Urinary bladder (tissue), 4 donors: ENCODE data around the gene PLEKHA5. TPM values are rescaled to one million over a fixed set of nuclear protein-coding genes. Genes with fewer than 3 reads are reported as not detected.

ENCODE experiments used
- DNase-seq: peaks from one replicate; pipeline ENCODE4 v3.0.0-alpha.2; 2015; ENCODE audit errors: extremely low spot score
- H3K27ac ChIP-seq: one replicate; pipeline ENCODE4 v1.5.1; 2013; ENCODE audit warnings: low read depth, mild to moderate bottlenecking, moderate library complexity
- H3K36me3 ChIP-seq: one replicate; pipeline ENCODE4 v1.6.1; 2013; ENCODE audit warnings: mild to moderate bottlenecking, moderate library complexity; ENCODE audit not compliant: insufficient read depth
- H3K4me1 ChIP-seq: one replicate; pipeline ENCODE4 v1.6.1; 2013; ENCODE audit warnings: mild to moderate bottlenecking, moderate library complexity; ENCODE audit not compliant: insufficient read depth
- H3K4me3 ChIP-seq: one replicate; pipeline ENCODE4 v1.5.1; 2013; ENCODE audit warnings: low read depth, low read length
- WGBS: extraction: QIAGEN DNeasy Blood & Tissue Kit; methylation state at CpG from one replicate; pipeline ENCODE4 v1.1.7; 2013; 5-methylcytosine and 5-hydroxymethylcytosine counted together
- polyA plus RNA-seq: library from polyadenylated mRNA; stranded (reverse); fragments of 200-250 nt; gene quantifications from one replicate; pipeline ENCODE4 v1.2.3, GENCODE V29; 2013
- total RNA-seq: library from RNA; depleted of rRNA; stranded (reverse); fragments of >200 nt; gene quantifications from one replicate; pipeline ENCODE4 v1.2.3, GENCODE V29; 2014
- donor health status: healthy with polysubstance abuse.
- donor health status: healthy.

Gene PLEKHA5
- total and polyA plus RNA-seq, 2 donors: 31.0 to 193 TPM

DNA sequence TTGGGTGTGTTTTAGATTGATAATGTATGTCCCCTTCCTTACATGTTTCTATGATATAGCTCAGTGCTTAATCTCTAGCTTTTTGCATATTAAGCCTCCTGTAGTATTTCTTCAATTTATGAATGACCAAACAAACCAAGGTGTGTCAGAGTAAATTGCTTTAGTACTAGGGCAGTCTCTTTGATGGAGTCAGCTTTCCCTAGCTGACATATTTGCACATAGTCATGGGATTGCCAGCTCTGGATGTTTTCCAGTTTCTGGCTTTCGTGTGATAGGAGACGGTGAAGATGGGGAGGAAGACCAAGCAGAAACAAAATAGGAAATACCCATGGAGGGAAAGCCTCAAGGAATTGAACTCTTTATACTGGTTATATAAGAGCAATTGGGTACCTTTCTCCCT is 148.9 kb downstream of the PLEKHA5 start:
- WGBS: 90% methylated on average over 2 of the region's 2 CpGs
- H3K4me1 ChIP-seq: no peaks in the 10 kb centered on the region
- no peak overlapping the region for H3K4me3 ChIP-seq
- DNase-seq: no peak
- no peak overlapping the region for H3K27ac ChIP-seq
- no peaks in the 10 kb centered on the region for H3K36me3 ChIP-seq

DNA sequence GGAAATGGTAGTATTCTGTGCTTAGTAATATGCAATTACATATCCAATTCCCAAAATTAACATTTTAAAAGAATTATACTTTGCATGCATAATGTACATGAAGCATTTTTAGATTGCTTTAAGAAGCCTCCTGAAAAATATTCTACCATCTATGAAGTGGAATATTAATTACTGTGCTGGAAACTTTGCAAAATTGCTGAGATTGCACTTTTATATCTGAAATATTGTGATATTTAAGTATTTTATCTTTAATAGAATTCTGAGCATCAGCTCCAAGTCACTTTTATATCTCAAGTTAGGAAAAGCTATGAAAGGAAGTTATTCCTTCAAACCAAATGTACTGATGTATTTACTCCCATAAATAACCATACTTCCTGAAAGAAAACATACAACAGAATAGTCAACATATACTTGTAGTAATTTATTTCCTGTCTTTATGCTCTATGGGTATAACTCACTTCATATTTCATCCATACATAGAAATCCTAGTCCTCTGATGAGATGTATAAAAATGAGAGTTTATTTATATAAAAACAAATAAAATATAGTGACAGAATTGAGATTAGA is 152.7 kb downstream of the PLEKHA5 start:
- Histone ChIP-seq H3K4me3 (no peak overlapping the region), H3K36me3 (no peaks in the 10 kb centered on the region), H3K27ac (no peak overlapping the region), H3K4me1 (no peaks in the 10 kb centered on the region)
- DNase-seq: no peak

DNA sequence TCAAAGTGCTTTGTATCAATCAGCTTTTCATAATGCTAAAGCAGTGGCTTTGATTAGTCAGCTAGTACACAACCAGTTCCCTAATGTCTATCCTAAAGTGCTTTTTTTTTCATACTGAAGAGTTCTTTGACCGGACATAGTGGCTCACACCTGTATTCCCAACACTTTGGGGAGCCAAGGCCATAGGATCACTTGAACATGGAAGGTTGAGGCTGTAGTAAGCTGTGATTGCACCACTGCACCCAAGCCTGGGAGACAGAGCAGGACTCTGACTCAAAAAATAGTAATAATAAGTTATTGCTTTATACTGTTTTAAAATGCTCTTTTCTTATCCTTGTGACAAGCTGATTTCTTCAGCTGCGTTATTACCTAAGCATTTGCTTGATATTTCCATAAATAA is 155.1 kb downstream of the PLEKHA5 start:
- Histone ChIP-seq H3K4me1 (no peaks in the 10 kb centered on the region), H3K4me3 (no peak overlapping the region), H3K27ac (no peak overlapping the region), H3K36me3 (no peaks in the 10 kb centered on the region)
- DNase-seq: no peak
- 87% methylated on average over 2 of the region's 2 CpGs for WGBS

DNA sequence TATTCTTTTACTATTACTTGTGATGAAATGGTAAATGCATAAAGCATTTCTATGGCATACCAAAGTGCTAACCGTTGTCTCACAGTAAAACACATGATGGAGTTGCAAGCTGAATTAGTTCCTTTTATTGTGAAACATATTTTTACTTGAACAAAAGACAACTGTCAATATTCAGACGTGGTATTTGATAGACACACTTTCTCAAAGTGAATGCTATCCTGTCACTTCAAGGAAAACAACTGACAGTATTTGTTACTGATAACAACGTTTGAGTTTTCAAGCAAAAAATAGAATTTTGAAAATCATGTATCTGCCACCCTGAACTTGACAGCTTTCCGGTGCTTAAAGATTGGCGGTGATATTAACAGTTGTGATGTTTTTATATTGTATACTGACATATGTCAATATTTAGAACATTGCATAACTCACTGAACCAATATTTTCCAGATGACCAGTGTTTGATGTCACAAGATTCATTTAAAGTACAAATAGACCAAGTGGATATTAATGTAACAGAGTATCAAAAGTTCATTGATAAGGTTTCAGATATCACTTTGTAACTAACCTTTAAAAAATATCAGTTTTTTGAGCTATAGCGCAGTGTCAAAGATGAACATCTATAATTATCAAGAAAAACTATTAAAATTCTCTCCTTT is 156.4 kb downstream of the PLEKHA5 start:
- no peak for DNase-seq
- peaks cover 2% of the 10 kb centered on the region for H3K36me3 ChIP-seq
- no peak overlapping the region for H3K27ac ChIP-seq
- no peaks in the 10 kb centered on the region for H3K4me1 ChIP-seq
- WGBS: 61% methylated on average over 6 of the region's 6 CpGs
- no peak overlapping the region for H3K4me3 ChIP-seq

- whole genome bisulfite sequencing: 16% methylated on average over 1 of the region's 1 CpG
- Histone ChIP-seq H3K36me3 (peaks cover 2% of the 10 kb centered on the region), H3K27ac (no peak overlapping the region), H3K4me3 (no peak overlapping the region), H3K4me1 (no peaks in the 10 kb centered on the region)
- DNase-seq: no peak
These were observed 157.8 kb downstream of the PLEKHA5 start for GRCh38 chr12:19287302-19287701.

- DNase-seq: no peak
- H3K36me3 ChIP-seq: peaks cover 2% of the 10 kb centered on the region
- H3K4me3 ChIP-seq: no peak overlapping the region
- no peak overlapping the region for H3K27ac ChIP-seq
- no peaks in the 10 kb centered on the region for H3K4me1 ChIP-seq
- WGBS: 90% methylated on average over 4 of the region's 4 CpGs
These were observed 158.6 kb downstream of the PLEKHA5 start for GRCh38 chr12:19288161-19288560.

GRCh38 chr12:19288603-19289244 is 159.2 kb downstream of the PLEKHA5 start:
- WGBS: 33% methylated on average over 2 of the region's 2 CpGs
- DNase-seq: no peak

GRCh38 chr12:19298836-19299605 is 169.5 kb downstream of the PLEKHA5 start:
- H3K27ac ChIP-seq: no peak overlapping the region
- no peak overlapping the region for H3K4me3 ChIP-seq
- DNase-seq: no peak
- WGBS: 88% methylated on average over 7 of the region's 7 CpGs
- no peaks in the 10 kb centered on the region for H3K4me1 ChIP-seq
- peaks cover 4% of the 10 kb centered on the region for H3K36me3 ChIP-seq

More at GRCh38 chr12:19288603-19289244, 159.2 kb downstream of the PLEKHA5 start:
- Histone ChIP-seq H3K4me1 (no peaks in the 10 kb centered on the region), H3K36me3 (peaks cover 2% of the 10 kb centered on the region), H3K4me3 (no peak overlapping the region), H3K27ac (no peak overlapping the region)

DNA sequence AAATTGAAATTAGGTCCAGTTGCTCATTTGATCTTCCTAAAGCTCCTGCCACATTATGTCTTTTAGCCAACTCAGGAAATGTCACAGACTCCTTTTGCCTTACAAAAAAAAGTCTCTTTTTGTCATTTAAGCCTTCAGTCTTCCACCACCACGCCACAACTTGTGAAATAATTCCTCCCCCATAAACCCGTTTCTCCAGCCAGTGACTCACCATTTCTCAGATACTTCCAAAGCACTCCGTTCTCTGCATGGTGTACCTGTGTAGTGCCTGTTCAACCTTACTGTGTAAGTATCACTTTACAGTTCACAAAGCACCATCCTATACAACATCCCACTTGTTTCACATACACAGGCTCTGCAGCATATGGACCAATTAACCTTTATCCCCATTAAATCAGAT is 170.2 kb downstream of the PLEKHA5 start:
- Histone ChIP-seq H3K4me1 (no peaks in the 10 kb centered on the region), H3K27ac (no peak overlapping the region), H3K4me3 (no peak overlapping the region), H3K36me3 (peaks cover 4% of the 10 kb centered on the region)
- 76% methylated on average over 3 of the region's 3 CpGs for WGBS
- DNase-seq: peak; percentile 20

- DNase-seq: no peak
- Histone ChIP-seq H3K27ac (no peak overlapping the region), H3K36me3 (peaks cover 4% of the 10 kb centered on the region), H3K4me1 (no peaks in the 10 kb centered on the region), H3K4me3 (no peak overlapping the region)
These were observed 171.7 kb downstream of the PLEKHA5 start for GRCh38 chr12:19301223-19301622.

DNA sequence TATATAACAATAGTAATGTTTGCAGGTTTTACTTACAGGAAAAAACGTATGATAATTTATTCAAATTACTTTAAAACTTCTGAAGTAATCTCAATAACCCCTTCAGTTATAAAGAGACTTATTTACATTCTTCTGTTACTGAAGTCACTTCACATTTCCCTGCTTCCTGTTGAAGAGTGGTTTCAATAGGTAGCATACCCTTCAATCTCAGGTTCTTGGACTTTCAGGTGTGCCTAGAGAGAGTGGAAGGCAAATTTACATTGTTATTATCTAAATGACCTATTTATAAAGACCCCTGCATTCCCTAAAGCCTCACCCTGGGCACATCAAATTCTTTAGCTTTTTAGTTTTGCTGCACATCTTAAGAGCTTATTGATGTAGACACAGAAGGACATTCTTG is 172.2 kb downstream of the PLEKHA5 start:
- H3K36me3 ChIP-seq: peaks cover 4% of the 10 kb centered on the region
- DNase-seq: no peak
- WGBS: 47% methylated on average over 1 of the region's 1 CpG
- H3K4me1 ChIP-seq: no peaks in the 10 kb centered on the region
- H3K27ac ChIP-seq: no peak overlapping the region
- H3K4me3 ChIP-seq: no peak overlapping the region

GRCh38 chr12:19302100-19302640 is 172.6 kb downstream of the PLEKHA5 start:
- H3K4me1 ChIP-seq: no peaks in the 10 kb centered on the region
- 95% methylated on average over 5 of the region's 5 CpGs for WGBS
- H3K27ac ChIP-seq: no peak overlapping the region
- DNase-seq: no peak
- peaks cover 4% of the 10 kb centered on the region for H3K36me3 ChIP-seq
- H3K4me3 ChIP-seq: no peak overlapping the region

GRCh38 chr12:19303496-19303895 is 174.0 kb downstream of the PLEKHA5 start:
- no peak for DNase-seq
- Histone ChIP-seq H3K4me3 (no peak overlapping the region), H3K36me3 (peaks cover 4% of the 10 kb centered on the region), H3K4me1 (no peaks in the 10 kb centered on the region), H3K27ac (no peak overlapping the region)
- WGBS: 96% methylated on average over 3 of the region's 3 CpGs
